Measurements from ENCODE around the gene LCOR. TPM values are rescaled to one million over a fixed set of nuclear protein-coding genes. Genes with fewer than 3 reads are reported as not detected.
"Not testable (repeated sequence)": the region's sequence is repeated elsewhere in the genome, so short reads cannot be mapped to it uniquely, and the experiment has no call there.

The LCOR gene
- 11.8 and 12.3 TPM in 2 replicates for polyA plus RNA-seq (2014; cell fraction: cytosol; rRNA removed)
- polyA plus RNA-seq (2014; cell fraction: nucleus; rRNA removed) = 10.3 and 16.0 TPM in 2 replicates

GRCh38 chr10:96831867-96832720 is at the start of gene LCOR:
Gene LCOR (plus strand): TSS chr10:96832298. CDS start chr10:96949058, 116,760 bp downstream.
- DNase-seq (ENCODE audit: low spot score) = peak; percentile 84

- no peak for DNase-seq (ENCODE audit: low spot score)
Measured at GRCh38 chr10:96784253-96784652, 47.8 kb upstream of the LCOR start.

- DNase-seq (ENCODE audit: low spot score) = no peak
Measured at GRCh38 chr10:96789571-96790108, 42.5 kb upstream of the LCOR start.

GRCh38 chr10:96791902-96792301 is 40.2 kb upstream of the LCOR start:
- no peak for DNase-seq (ENCODE audit: low spot score)

GRCh38 chr10:96794836-96795733 is 37.0 kb upstream of the LCOR start:
- DNase-seq (ENCODE audit: low spot score) = no peak

- no peak for DNase-seq (ENCODE audit: low spot score)
Measured at GRCh38 chr10:96797485-96797884, 34.6 kb upstream of the LCOR start.

- no peak for DNase-seq (ENCODE audit: low spot score)
Measured at GRCh38 chr10:96803288-96803664, 28.8 kb upstream of the LCOR start.

GRCh38 chr10:96814264-96814663 is 17.8 kb upstream of the LCOR start:
- DNase-seq (ENCODE audit: low spot score) = no peak

- not testable (repeated sequence) for DNase-seq (ENCODE audit: low spot score)
Measured at GRCh38 chr10:96818971-96819370, 13.1 kb upstream of the LCOR start.

- DNase-seq (ENCODE audit: low spot score) = no peak
Measured at GRCh38 chr10:96820765-96821164, 11.3 kb upstream of the LCOR start.

GRCh38 chr10:96826438-96826837 is 5.7 kb upstream of the LCOR start:
- no peak for DNase-seq (ENCODE audit: low spot score)

- DNase-seq (ENCODE audit: low spot score) = no peak
Measured at GRCh38 chr10:96828609-96829008, 3.5 kb upstream of the LCOR start.

GRCh38 chr10:96829029-96829773 is 2.9 kb upstream of the LCOR start:
- DNase-seq (ENCODE audit: low spot score) = no peak

GRCh38 chr10:96830511-96831199 is 1.4 kb upstream of the LCOR start:
- DNase-seq (ENCODE audit: low spot score) = peak; percentile 70

GRCh38 chr10:96831200-96831866 is 765 bp upstream of the LCOR start:
- peak; percentile 15 for DNase-seq (ENCODE audit: low spot score)

GRCh38 chr10:96832721-96833219 is 672 bp downstream of the LCOR start:
- peak; percentile 79 for DNase-seq (ENCODE audit: low spot score)

GRCh38 chr10:96833220-96834001 is 1.3 kb downstream of the LCOR start:
- peak; percentile 64 for DNase-seq (ENCODE audit: low spot score)

- DNase-seq (ENCODE audit: low spot score) = no peak
Measured at GRCh38 chr10:96834120-96834519, 2.0 kb downstream of the LCOR start.

GRCh38 chr10:96835899-96836298 is 3.8 kb downstream of the LCOR start:
- no peak for DNase-seq (ENCODE audit: low spot score)

All from SK-N-DZ (cell line).